ENCODE measurements around the gene PSPH. TPM values are rescaled to one million over a fixed set of nuclear protein-coding genes. Genes with fewer than 3 reads are reported as not detected.

PSPH gene
- total and polyA plus RNA-seq, 9 donors = 7.5 to 36.9 (median 13.7) TPM

DNA sequence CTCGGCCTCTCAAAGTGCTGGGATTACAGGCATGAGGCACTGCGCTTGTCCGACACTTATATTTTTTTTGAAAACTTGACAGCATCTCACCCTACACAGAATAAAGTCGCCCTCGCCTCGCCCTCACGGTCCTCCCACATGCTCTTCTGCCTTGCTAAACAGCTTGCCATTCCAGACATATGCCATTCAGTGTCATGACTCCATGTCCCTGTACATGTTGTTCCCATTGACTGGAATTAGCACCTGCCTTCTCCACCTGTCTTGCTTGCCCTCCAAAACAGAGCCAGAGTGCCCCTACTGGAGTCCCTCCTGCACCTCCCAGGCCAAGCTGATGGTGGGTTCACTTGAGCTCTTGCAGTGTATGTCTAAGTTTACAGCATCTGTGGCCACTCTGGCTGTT lies 80.7 kb downstream of the PSPH start:
- peaks cover 5% of the 10 kb centered on the region for H3K4me1 ChIP-seq (ENCODE audit: insufficient read depth)
- no peaks in the 10 kb centered on the region for H3K27me3 ChIP-seq
- no peak for DNase-seq
- no peaks in the 10 kb centered on the region for H3K9me3 ChIP-seq
- H3K27ac ChIP-seq = no peak overlapping the region
- intact Hi-C loops (cut with DNase I) = no loop called here
- no peak for TF ChIP-seq EP300 (IDR thresholded peaks at IDR 0.05)
- TF ChIP-seq, protein P1, sequence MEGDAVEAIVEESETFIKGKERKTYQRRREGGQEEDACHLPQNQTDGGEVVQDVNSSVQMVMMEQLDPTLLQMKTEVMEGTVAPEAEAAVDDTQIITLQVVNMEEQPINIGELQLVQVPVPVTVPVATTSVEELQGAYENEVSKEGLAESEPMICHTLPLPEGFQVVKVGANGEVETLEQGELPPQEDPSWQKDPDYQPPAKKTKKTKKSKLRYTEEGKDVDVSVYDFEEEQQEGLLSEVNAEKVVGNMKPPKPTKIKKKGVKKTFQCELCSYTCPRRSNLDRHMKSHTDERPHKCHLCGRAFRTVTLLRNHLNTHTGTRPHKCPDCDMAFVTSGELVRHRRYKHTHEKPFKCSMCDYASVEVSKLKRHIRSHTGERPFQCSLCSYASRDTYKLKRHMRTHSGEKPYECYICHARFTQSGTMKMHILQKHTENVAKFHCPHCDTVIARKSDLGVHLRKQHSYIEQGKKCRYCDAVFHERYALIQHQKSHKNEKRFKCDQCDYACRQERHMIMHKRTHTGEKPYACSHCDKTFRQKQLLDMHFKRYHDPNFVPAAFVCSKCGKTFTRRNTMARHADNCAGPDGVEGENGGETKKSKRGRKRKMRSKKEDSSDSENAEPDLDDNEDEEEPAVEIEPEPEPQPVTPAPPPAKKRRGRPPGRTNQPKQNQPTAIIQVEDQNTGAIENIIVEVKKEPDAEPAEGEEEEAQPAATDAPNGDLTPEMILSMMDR (IDR thresholded peaks at IDR 0.05) = no peak
- H3K4me3 ChIP-seq = no peak overlapping the region
- WGBS, 3 donors = 78 to 93% (median 92%) methylated on average over 7 of the region's 7 CpGs
- H3K36me3 ChIP-seq = no peaks in the 10 kb centered on the region

DNA sequence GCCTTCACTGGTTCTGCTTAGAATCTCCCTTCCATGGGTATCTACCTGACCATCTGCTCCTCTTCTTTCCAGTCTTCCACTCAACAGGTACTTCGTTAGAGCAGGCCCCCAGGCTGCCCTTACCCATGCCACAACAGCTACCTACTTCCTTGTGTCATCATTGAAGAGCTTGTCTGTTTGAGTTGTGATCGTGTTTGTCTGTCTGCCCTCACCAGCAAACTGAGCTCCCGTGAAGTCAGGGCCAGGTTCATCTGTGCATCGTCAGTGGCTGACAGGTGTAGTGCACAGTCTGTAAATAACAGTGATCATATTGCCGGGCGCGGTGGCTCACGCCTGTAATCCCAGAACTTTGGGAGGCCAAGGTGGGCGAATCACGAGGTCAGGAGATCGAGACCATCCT lies 81.9 kb downstream of the PSPH start:
- no peak overlapping the region for H3K27ac ChIP-seq
- DNase-seq = no peak
- intact Hi-C loops (cut with DNase I) = loop anchor here in 2 of 4 donors (10.0 kb wide), 3 partner anchors 85 to 325 kb away; partner anchors contain the start of gene ZNF713 (in 1 of the 2)
- H3K4me1 ChIP-seq (ENCODE audit: insufficient read depth) = peaks cover 5% of the 10 kb centered on the region
- TF ChIP-seq EP300 (IDR thresholded peaks at IDR 0.05) (no peak), POLR2A (IDR thresholded peaks at IDR 0.05) (no peak)
- TF ChIP-seq, protein P1 (IDR thresholded peaks at IDR 0.05) = no peak
- no peaks in the 10 kb centered on the region for H3K27me3 ChIP-seq
- H3K4me3 ChIP-seq = no peak overlapping the region
- no peaks in the 10 kb centered on the region for H3K9me3 ChIP-seq
- WGBS, 3 donors = 90 to 91% (median 91%) methylated on average over 11 of the region's 11 CpGs
- no peaks in the 10 kb centered on the region for H3K36me3 ChIP-seq

DNA sequence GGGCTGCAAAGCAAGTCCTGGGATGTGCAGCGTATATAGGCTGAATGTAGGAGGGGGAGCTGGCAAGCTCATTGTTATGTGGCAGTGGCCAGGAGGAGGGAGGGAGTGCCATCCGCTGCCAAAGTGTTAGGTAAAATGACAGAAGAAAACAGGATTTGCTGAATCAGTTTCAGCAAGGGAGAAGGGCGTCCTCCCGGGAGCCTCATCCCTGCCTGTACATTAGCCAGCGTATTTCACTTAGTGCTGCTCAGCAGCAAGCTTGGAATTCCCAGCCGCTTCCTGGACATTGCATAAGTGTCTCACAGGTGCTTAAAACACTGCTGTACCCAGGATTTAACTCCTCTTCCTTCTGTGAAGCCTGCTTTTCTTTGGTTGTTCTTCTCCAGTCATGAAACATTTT lies 84.4 kb downstream of the PSPH start:
- WGBS, 3 donors = 81 to 91% (median 85%) methylated on average over 6 of the region's 6 CpGs
- intact Hi-C loops (cut with DNase I) = loop anchor here in 2 of 4 donors (10.0 kb wide), 3 partner anchors 82 to 322 kb away; partner anchors contain the start of gene ZNF713 (in 1 of the 2)
- H3K4me1 ChIP-seq (ENCODE audit: insufficient read depth) = peaks cover 7% of the 10 kb centered on the region
- H3K9me3 ChIP-seq = no peaks in the 10 kb centered on the region
- DNase-seq = no peak
- no peak overlapping the region for H3K27ac ChIP-seq
- H3K27me3 ChIP-seq = no peaks in the 10 kb centered on the region
- H3K36me3 ChIP-seq = no peaks in the 10 kb centered on the region
- no peak overlapping the region for H3K4me3 ChIP-seq
- TF ChIP-seq EP300 (IDR thresholded peaks at IDR 0.05) (no peak), POLR2A (IDR thresholded peaks at IDR 0.05) (no peak)
- TF ChIP-seq, protein P1 (IDR thresholded peaks at IDR 0.05) = no peak

DNA sequence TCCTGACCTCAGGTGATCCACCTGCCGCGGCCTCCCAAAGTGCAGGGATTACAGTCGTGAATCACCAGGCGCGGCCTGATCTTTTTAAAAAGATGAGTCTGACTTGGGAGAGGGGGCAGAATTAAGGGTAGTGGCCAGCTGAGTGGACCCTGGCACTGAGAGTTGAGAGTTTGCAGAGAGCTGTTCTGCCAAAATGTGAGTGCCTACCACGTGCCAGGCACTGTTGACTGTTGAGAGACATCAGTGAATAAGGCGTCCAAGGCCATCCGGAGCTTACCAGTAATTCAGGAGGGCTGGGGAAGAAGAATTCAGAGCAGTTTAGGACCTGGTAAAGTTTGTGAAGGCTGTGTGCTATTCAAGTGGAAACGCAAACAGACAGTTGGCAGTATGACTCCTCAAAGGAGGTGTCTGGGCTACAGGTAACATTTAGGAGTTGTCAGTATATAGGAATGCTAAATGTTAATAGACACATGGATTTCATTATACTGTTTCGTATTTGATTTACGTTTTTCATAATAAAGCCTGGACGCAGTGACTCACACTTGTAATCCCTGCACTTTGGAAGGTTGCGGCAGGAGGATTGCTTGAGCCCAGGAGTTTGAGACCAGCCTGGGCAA lies 85.3 kb downstream of the PSPH start:
- Histone ChIP-seq H3K36me3 (no peaks in the 10 kb centered on the region), H3K4me3 (no peak overlapping the region)

DNA sequence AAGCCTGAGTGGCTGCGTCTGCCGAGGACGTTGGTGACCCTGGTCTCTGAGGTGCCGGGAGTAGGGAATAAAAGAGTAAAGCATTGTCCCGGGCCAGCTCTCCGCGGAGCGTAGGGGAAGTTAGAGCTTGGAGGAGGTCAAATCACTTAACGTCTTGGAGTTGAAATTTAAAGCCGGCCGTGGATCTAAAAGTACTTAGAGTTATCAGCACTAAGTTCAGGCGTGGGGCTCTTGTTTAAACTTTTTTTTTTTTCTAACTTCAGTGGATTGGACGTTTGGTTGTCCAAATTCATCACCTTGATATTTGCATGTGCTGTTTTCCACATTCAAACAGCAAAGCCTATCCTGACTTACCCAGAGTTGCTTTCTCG lies 86.2 kb downstream of the PSPH start:
- Histone ChIP-seq H3K27ac (peak overlapping the region; percentile 97 to 99), H3K36me3 (no peaks in the 10 kb centered on the region), H3K9me3 (no peaks in the 10 kb centered on the region), H3K4me1 (ENCODE audit: insufficient read depth) (peaks cover 7% of the 10 kb centered on the region), H3K4me3 (peak overlapping the region; percentile 71), H3K27me3 (no peaks in the 10 kb centered on the region)
- DNase-seq = no peak
- intact Hi-C loops (cut with DNase I) = loop anchor here in 2 of 4 donors (10.0 kb wide), 3 partner anchors 80 to 320 kb away; partner anchors contain the start of gene ZNF713 (in 1 of the 2)
- 1 to 2% (median 1%) methylated on average over 13 to 14 of the region's 14 CpGs for WGBS, 3 donors
- TF ChIP-seq POLR2A (IDR thresholded peaks at IDR 0.05) = no peak
- TF ChIP-seq, protein P1 (IDR thresholded peaks at IDR 0.05) = no peak
- TF ChIP-seq EP300 (IDR thresholded peaks at IDR 0.05) = no peak

More for the DNA sequence above, 85.3 kb downstream of the PSPH start:
- H3K27me3 ChIP-seq = no peaks in the 10 kb centered on the region
- no peaks in the 10 kb centered on the region for H3K9me3 ChIP-seq
- intact Hi-C loops (cut with DNase I) = loop anchor here in 2 of 4 donors (10.0 kb wide), 3 partner anchors 81 to 321 kb away; partner anchors contain the start of gene ZNF713 (in 1 of the 2)
- no peak for TF ChIP-seq POLR2A (IDR thresholded peaks at IDR 0.05)
- peak in 1 of 5 donors; percentile 29 for DNase-seq
- no peak overlapping the region for H3K27ac ChIP-seq
- H3K4me1 ChIP-seq (ENCODE audit: insufficient read depth) = peaks cover 7% of the 10 kb centered on the region
- 61 to 66% (median 64%) methylated on average over 13 of the region's 13 CpGs for WGBS, 3 donors

Data from ovary (tissue), 9 donors.